Astrocyte of the cerebellum (primary cell): Measurements from ENCODE around the gene ALDH1A1.
A peak's percentile ranks its signal among the peaks of the same experiment; 100 is the strongest.

Experiments used
- DNase-seq: peaks from one replicate; pipeline ENCODE4 v3.0.0-alpha.2; 2011; ENCODE audit warnings: low read depth
- H3K4me3 ChIP-seq: 2 replicates; pipeline ENCODE4 v1.5.1; 2011; ENCODE audit warnings: mild to moderate bottlenecking, low read depth, low read length, moderate library complexity
- in situ Hi-C: cut with HindIII; loops from 2 replicates; pipeline ENCODE4 v1.10.0; 2017; ENCODE audit warnings: low sequenced_read_pairs
- TF ChIP-seq, protein P1 (sequence below): IDR thresholded peaks from 2 replicates; pipeline ENCODE4 v1.5.1; 2012; ENCODE audit warnings: low read length, low read depth, moderate library complexity, mild to moderate bottlenecking; ENCODE audit errors: missing control alignments

Gene ALDH1A1

DNA sequence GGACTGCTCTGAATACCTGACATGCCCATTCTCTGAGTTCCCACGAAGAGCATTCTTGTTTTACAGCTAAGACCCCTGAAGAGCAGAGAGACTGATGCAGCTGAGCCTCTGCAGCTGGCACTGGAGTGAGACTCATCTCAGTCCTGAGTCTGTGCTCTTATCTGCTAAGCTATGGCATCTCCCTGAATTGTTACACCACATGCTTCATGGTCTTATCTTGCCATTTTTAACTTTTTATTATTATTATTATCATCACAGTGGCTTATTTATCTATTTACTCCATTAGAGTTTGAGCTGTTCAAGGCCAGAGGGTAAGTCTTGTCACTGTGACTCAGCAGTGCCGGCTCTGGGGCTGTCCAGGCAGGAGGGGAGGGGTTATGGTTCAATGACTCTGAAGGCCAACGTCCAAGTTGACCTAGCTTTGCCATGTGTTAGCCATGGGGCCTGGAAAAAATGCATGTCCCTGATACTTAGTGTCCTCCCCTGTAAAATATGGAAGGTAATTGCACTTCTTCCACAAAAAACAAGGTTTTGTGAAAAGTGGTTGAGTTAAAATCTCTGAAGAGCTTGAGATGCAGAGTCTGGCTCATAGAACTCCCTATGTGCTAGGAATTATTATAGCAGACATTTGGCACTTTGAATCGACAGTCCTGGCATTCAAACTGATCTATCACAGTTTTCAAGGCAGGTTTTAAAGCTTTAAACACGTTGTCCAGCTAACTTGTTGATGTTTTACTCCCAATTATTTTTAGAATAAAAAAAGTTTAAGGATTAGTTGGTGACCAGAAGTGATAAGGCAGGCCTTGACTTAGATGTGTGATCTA, 94.6 kb downstream of the ALDH1A1 start:
- TF ChIP-seq, protein P1, sequence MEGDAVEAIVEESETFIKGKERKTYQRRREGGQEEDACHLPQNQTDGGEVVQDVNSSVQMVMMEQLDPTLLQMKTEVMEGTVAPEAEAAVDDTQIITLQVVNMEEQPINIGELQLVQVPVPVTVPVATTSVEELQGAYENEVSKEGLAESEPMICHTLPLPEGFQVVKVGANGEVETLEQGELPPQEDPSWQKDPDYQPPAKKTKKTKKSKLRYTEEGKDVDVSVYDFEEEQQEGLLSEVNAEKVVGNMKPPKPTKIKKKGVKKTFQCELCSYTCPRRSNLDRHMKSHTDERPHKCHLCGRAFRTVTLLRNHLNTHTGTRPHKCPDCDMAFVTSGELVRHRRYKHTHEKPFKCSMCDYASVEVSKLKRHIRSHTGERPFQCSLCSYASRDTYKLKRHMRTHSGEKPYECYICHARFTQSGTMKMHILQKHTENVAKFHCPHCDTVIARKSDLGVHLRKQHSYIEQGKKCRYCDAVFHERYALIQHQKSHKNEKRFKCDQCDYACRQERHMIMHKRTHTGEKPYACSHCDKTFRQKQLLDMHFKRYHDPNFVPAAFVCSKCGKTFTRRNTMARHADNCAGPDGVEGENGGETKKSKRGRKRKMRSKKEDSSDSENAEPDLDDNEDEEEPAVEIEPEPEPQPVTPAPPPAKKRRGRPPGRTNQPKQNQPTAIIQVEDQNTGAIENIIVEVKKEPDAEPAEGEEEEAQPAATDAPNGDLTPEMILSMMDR, result no peak
- in situ Hi-C loops, result loop anchor here (5.0 to 25.0 kb wide), 2 partner anchors 229 to 339 kb away; no protein-coding TSS in a partner anchor
- no peak for DNase-seq
- no peak overlapping the region for H3K4me3 ChIP-seq

DNA sequence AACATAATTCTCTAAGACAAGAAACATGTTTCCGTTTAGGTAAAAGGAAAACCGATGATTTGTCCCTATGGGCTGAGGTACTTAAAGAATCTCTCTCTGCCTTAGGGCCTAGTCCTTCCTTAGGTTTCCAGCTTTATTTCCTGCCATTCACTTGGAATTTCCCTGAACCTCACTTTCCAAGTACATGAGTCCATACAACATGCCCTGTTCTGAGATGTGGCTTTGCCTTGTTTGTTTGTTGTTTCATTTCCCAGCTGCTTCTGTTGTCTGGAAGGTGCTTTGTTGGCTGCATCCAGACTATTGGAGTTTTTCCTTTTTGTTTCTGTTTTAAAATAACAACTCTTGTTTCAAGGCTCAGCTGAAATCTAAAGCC, 95.2 kb downstream of the ALDH1A1 start:
- no peak for DNase-seq
- in situ Hi-C loops, result loop anchor here (5.0 to 25.0 kb wide), 2 partner anchors 230 to 340 kb away; no protein-coding TSS in a partner anchor
- H3K4me3 ChIP-seq, result no peak overlapping the region
- TF ChIP-seq, protein P1, result no peak

DNA sequence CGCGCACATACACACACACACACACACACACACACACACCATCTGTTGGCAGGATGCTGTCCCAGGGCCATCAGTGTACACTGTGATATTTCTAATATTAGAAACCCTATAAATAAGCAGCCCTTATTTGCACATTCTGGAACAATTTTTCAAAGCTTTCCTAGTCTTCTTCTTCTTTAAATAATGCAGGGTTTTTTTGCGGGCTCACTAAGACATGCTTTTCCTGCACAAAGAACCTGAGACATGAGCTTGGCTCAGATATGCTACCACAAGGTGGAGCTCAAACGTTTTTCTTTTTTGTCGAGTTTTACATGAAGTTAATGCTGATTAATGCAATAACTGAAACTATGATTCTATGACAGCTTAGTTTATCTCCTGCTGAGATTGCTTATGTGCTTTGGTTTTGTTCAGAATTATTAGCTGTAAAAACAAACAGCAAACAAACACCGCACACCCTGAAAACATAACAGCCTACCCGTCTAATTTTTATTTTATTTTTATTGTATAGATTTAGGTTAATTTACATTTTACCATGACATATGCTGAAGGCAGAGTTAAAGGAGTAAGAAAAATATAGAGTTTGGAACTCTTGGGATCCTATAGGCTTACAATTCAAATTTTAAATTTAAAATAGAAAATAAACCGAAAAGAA, 95.8 kb downstream of the ALDH1A1 start:
- TF ChIP-seq, protein P1, result peak; percentile 71
- no peak overlapping the region for H3K4me3 ChIP-seq
- in situ Hi-C loops, result loop anchor here (5.0 to 25.0 kb wide), 2 partner anchors 230 to 340 kb away; no protein-coding TSS in a partner anchor
- peak; percentile 55 for DNase-seq

DNA sequence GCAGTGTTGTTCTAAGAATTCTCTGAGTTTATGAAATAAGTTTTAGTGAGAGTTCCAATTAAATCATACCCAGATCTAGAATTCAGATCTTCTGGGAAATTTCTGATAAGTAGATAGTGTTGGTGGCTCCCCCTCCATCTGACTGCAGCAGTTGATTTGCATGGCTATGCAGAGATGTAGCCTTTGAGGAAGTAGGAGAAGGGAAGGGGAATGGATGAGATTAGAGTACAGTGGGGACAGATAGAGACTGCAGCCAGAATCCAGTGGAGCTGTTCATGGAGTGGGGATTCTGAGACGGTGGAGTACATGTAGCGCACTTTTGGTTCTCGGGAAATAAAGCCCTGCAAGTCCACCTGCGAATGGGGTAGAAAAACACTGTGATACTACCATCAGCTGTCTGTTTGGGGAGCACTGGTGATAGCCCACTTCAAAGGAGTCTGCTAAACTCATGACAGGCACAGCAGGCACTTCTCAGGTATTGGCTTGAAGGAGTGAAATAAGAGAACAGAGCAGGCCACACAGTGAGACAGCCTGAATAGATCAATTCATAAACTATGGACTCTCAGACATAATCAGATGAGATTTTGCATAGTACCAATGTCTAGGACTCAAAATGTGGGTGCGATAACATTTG, 96.8 kb downstream of the ALDH1A1 start:
- no peak for DNase-seq
- TF ChIP-seq, protein P1, result no peak
- in situ Hi-C loops, result loop anchor here (5.0 to 25.0 kb wide), 2 partner anchors 231 to 341 kb away; no protein-coding TSS in a partner anchor
- no peak overlapping the region for H3K4me3 ChIP-seq

DNA sequence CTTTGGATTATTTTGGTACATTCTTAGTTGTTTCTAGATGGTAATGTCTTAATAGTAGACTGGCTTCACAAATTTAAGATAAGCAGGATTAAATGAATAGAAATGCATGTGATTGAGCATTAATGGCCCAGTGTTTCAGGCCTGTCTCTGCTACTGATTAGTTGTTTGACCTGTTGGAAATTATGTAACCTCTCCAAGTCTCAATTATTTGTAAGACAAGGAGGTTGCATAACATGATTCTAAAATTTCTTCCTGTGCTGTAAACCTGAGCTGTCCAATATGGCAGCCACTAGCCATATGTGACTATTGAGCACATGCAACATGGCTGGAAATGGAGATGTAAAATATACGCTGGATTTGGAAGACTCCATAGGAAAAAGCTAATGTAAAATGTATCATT, 97.5 kb downstream of the ALDH1A1 start:
- DNase-seq, result no peak
- in situ Hi-C loops, result loop anchor here (5.0 to 25.0 kb wide), 2 partner anchors 232 to 342 kb away; no protein-coding TSS in a partner anchor
- TF ChIP-seq, protein P1, result no peak
- H3K4me3 ChIP-seq, result no peak overlapping the region
